ENCODE data around the gene CCL27. TPM values are rescaled to one million over a fixed set of nuclear protein-coding genes. Genes with fewer than 3 reads are reported as not detected.

The CCL27 gene
- total RNA-seq, 2 donors from 2014 or later: not detected

DNA sequence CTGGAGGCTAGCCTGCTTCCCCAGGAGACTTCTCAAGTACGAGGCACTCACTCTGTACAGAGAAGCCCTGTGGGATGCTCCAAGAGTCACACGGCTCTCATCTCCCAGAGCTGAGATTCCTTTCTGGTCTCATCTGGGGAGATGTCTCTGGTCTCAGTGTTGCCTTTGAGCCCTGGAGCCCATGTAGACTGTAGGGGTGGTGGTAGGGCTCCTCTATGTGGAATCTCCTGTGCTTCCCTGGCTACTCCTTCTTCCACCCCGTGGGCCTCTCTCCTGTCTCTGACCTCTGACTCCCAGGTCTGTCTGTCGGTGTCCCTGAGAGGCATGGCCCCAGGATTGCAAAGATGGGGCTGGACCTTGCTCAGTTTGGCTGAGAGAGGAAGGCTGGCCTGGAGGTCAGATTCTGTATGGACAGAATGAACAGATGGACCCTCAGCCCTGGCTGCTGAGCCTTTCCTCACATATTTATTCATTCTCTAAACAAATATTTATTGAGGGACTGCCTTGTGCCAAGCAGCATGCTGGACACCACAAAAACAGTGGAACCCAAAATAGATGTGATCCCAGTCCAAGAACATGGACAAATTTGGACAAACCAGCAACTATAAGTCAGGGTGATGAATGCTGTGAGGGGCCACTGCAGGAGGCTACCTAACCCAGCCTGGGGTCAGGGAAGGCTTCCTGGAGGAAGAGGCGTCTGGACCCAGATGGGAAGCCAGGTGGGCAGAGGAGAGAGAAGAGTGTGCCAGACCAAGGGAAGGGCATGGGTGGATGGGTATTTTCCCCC is 26.1 kb upstream of the CCL27 start:
- Histone ChIP-seq H3K4me1 (no peaks in the 10 kb centered on the region), H3K27ac (no peak overlapping the region), H3K4me3 (no peak overlapping the region), H3K36me3 (replicated peaks in 1 of 2; ENCODE audit: insufficient read depth in 1 of 2, low read depth in 2 of 2) (no peaks in the 10 kb centered on the region), H3K27me3 (no peaks in the 10 kb centered on the region), H3K9me3 (no peaks in the 10 kb centered on the region)
- intact Hi-C loops (cut with DNase I): no loop called here
- TF ChIP-seq, protein P1, sequence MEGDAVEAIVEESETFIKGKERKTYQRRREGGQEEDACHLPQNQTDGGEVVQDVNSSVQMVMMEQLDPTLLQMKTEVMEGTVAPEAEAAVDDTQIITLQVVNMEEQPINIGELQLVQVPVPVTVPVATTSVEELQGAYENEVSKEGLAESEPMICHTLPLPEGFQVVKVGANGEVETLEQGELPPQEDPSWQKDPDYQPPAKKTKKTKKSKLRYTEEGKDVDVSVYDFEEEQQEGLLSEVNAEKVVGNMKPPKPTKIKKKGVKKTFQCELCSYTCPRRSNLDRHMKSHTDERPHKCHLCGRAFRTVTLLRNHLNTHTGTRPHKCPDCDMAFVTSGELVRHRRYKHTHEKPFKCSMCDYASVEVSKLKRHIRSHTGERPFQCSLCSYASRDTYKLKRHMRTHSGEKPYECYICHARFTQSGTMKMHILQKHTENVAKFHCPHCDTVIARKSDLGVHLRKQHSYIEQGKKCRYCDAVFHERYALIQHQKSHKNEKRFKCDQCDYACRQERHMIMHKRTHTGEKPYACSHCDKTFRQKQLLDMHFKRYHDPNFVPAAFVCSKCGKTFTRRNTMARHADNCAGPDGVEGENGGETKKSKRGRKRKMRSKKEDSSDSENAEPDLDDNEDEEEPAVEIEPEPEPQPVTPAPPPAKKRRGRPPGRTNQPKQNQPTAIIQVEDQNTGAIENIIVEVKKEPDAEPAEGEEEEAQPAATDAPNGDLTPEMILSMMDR (IDR thresholded peaks at IDR 0.05): no peak
- no peak for TF ChIP-seq POLR2A (IDR thresholded peaks at IDR 0.05)
- ATAC-seq (no peak), DNase-seq (no peak)
- 80 to 81% methylated on average over 3 to 5 of the region's 5 CpGs for WGBS, 2 donors

DNA sequence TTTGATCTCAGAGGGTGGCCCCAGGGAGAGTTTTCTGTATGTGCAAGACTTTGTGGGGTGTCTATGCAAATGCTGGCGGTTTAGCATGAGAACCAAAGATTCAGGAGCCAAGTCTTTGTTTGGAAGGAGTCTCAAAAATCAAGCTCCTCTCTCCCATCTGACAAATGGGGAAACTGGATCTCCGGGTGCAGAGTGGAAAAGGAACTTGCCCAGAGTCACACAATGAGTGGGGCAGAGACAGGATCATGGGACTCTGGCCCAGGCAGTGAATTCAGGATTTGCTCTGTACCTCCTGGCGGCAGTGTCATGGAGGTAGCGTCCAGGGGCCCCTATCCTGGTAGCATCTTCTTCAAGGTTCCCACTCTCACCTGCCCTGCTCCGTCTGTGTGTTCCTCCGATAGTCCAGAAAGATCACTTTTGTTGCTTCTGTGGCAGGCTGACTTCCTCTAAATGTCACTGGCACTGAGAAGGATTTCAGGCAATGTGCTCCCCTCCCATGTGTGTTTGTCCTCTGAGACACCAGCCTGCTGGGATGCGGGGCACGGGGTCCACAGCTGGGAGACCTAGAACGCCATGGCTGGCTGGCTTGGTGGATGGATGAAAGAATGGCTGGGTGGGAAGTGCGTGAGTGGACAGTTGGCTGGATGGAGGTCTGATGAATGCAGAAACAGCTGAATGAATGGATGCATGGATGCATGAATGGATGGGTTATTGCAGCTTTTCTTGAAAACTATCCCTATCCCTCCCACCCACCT is 25.0 kb upstream of the CCL27 start:
- no peaks in the 10 kb centered on the region for H3K36me3 ChIP-seq (replicated peaks in 1 of 2; ENCODE audit: insufficient read depth in 1 of 2, low read depth in 2 of 2)
- H3K27me3 ChIP-seq: no peaks in the 10 kb centered on the region
- intact Hi-C loops (cut with DNase I): no loop called here
- WGBS, 2 donors: 85 to 86% methylated on average over 10 of the region's 10 CpGs
- H3K4me1 ChIP-seq: no peaks in the 10 kb centered on the region
- TF ChIP-seq POLR2A (IDR thresholded peaks at IDR 0.05): no peak
- TF ChIP-seq, protein P1 (IDR thresholded peaks at IDR 0.05): no peak
- DNase-seq: no peak
- ATAC-seq: no peak
- no peak overlapping the region for H3K27ac ChIP-seq
- H3K9me3 ChIP-seq: no peaks in the 10 kb centered on the region
- H3K4me3 ChIP-seq: no peak overlapping the region

DNA sequence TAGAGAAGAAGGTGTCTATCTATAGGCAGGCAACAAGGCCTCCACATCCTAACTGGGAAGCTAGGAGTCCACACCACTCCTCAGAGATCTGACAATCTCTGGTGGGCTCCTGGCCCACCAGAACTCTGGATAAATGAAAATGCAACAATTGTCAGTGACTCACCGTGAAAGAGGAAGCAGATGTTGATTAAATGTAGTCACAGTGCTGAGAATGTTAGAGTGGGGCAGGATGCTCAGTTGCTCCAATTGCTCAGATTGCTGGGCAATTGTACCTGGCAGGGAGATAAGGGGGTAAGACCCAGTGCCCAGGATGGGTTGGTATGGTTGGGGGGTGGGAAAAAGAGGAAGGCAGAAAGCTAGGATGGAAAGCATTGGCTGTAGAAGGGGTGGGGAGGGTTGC is 24.3 kb upstream of the CCL27 start:
- WGBS, 2 donors: 65 to 100% methylated on average over 1 of the region's 1 CpG
- intact Hi-C loops (cut with DNase I): no loop called here
- DNase-seq (no peak), ATAC-seq (no peak)
- Histone ChIP-seq H3K4me3 (no peak overlapping the region), H3K4me1 (no peaks in the 10 kb centered on the region), H3K27me3 (no peaks in the 10 kb centered on the region), H3K36me3 (replicated peaks in 1 of 2; ENCODE audit: insufficient read depth in 1 of 2, low read depth in 2 of 2) (no peaks in the 10 kb centered on the region), H3K9me3 (no peaks in the 10 kb centered on the region), H3K27ac (no peak overlapping the region)
- TF ChIP-seq, protein P1 (IDR thresholded peaks at IDR 0.05): no peak
- TF ChIP-seq POLR2A (IDR thresholded peaks at IDR 0.05): no peak

DNA sequence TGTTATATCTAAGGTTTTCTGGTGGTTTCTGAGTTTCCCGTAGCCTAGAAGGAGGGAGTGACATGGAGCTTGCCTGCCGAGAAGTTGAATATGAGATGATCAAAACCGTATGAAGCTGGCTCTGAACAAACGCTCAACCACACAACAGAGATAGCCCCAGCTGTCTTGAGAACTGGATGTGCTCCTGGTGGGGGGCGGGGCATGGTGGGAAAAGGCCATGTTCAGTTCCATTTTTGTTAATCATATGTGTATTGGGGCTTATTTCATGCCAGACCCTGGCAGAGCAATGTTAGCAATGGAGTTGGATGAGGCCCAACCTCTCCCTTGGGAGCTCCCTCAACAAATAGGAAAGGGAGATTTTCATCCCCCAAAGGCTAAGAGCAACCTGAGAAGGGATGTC is 23.8 kb upstream of the CCL27 start:
- Histone ChIP-seq H3K36me3 (replicated peaks in 1 of 2; ENCODE audit: insufficient read depth in 1 of 2, low read depth in 2 of 2) (no peaks in the 10 kb centered on the region), H3K27me3 (no peaks in the 10 kb centered on the region), H3K4me1 (no peaks in the 10 kb centered on the region), H3K27ac (no peak overlapping the region), H3K9me3 (no peaks in the 10 kb centered on the region), H3K4me3 (no peak overlapping the region)
- intact Hi-C loops (cut with DNase I): no loop called here
- no peak for ATAC-seq
- DNase-seq: peak in 2 of 4 donors; percentile 10 to 22
- TF ChIP-seq, protein P1 (IDR thresholded peaks at IDR 0.05): no peak
- no peak for TF ChIP-seq POLR2A (IDR thresholded peaks at IDR 0.05)
- WGBS, 2 donors: 67 to 68% methylated on average over 5 of the region's 5 CpGs
